Neural cell (in vitro differentiated cells): ENCODE measurements around the gene NCAM1. TPM values are rescaled to one million over a fixed set of nuclear protein-coding genes. Genes with fewer than 3 reads are reported as not detected.

Source experiments
- H2AFZ ChIP-seq: fragments of 200-600, 300-800 bp; sonication (generic), shearing (Covaris generic); 2 replicates; pipeline ENCODE4 v1.6.0; 2014; ENCODE audit warnings: low read depth, mild to moderate bottlenecking, antibody characterized with exemption, low read length, moderate library complexity
- H3F3A ChIP-seq: fragments of 200-600 bp; shearing (Covaris generic); 2 replicates; pipeline ENCODE4 v1.6.1; 2016; ENCODE audit warnings: mild to moderate bottlenecking, moderate library complexity, mixed read lengths, antibody characterized with exemption, low read length; ENCODE audit not compliant: insufficient read depth, poor library complexity, severe bottlenecking
- H3K27ac ChIP-seq: fragments of 200-600, 300-800 bp; sonication (generic), shearing (Covaris generic); 2 replicates; pipeline ENCODE4 v1.5.1; 2014; ENCODE audit warnings: mild to moderate bottlenecking, low read length, moderate library complexity
- H3K27me3 ChIP-seq: fragments of 300-800, 200-600 bp; sonication (generic), shearing (Covaris generic); 2 replicates; pipeline ENCODE4 v1.6.0; 2014; ENCODE audit warnings: mild to moderate bottlenecking, low read depth, low read length, moderate library complexity; ENCODE audit not compliant: insufficient read depth
- H3K36me3 ChIP-seq: fragments of 300-800, 200-600 bp; sonication (generic), shearing (Covaris generic); 2 replicates; pipeline ENCODE4 v1.5.1; 2014; ENCODE audit warnings: mild to moderate bottlenecking, antibody characterized with exemption, low read length, moderate library complexity; ENCODE audit not compliant: insufficient read depth
- H3K4me2 ChIP-seq: fragments of 300-800, 200-600 bp; sonication (generic), shearing (Covaris generic); 2 replicates; pipeline ENCODE4 v1.6.0; 2014; ENCODE audit warnings: mild to moderate bottlenecking, low read length
- H3K4me3 ChIP-seq: fragments of 300-800, 200-600 bp; sonication (generic), shearing (Covaris generic); 2 replicates; pipeline ENCODE4 v1.5.1; 2014; ENCODE audit warnings: mild to moderate bottlenecking, low read length, moderate library complexity
- H3K79me2 ChIP-seq: fragments of 200-600 bp; shearing (Covaris generic); replicated peaks from 2 replicates; pipeline ENCODE4 v1.6.0; 2014; ENCODE audit warnings: mild to moderate bottlenecking, low read length, moderate library complexity; ENCODE audit not compliant: insufficient read depth
- H3K9ac ChIP-seq: fragments of 300-800, 200-600 bp; sonication (generic), shearing (Covaris generic); 2 replicates; pipeline ENCODE4 v1.6.1; 2016; ENCODE audit warnings: mild to moderate bottlenecking, low read length, mixed read lengths
- H3K9me2 ChIP-seq: fragments of 200-600 bp; shearing (Covaris generic); 2 replicates; pipeline ENCODE4 v1.6.1; 2016; ENCODE audit warnings: mild to moderate bottlenecking, low read length, mixed read lengths; ENCODE audit not compliant: insufficient read depth
- H3K9me3 ChIP-seq: fragments of 200-600, 300-800 bp; sonication (generic), shearing (Covaris generic); 2 replicates; pipeline ENCODE4 v1.6.1; 2016; ENCODE audit warnings: mild to moderate bottlenecking, mixed run types, low read length, moderate library complexity, mixed read lengths
- H4K20me1 ChIP-seq: fragments of 200-600 bp; shearing (Covaris generic); 2 replicates; pipeline ENCODE4 v1.6.1; 2016; ENCODE audit warnings: mild to moderate bottlenecking, mixed run types; ENCODE audit not compliant: insufficient read depth
- CTCF ChIP-seq: fragments of 450-650 bp; IDR thresholded peaks from 2 replicates; pipeline ENCODE4 v1.5.1; 2014; ENCODE audit warnings: antibody characterized with exemption, mild to moderate bottlenecking, moderate library complexity; ENCODE audit not compliant: poor library complexity, severe bottlenecking
- EP300 ChIP-seq: fragments of 450-650 bp; conservative IDR thresholded peaks from 2 replicates; pipeline ENCODE4 v1.6.1; 2014; ENCODE audit warnings: antibody characterized with exemption, mild to moderate bottlenecking, moderate library complexity; ENCODE audit not compliant: poor library complexity, severe bottlenecking
- EZH2 ChIP-seq: fragments of 200-600, 300-800 bp; shearing (Covaris generic), sonication (generic); IDR thresholded peaks from 2 replicates; pipeline ENCODE4 v1.6.1; 2014; ENCODE audit warnings: antibody characterized with exemption, low read length, borderline replicate concordance, mild to moderate bottlenecking; ENCODE audit not compliant: insufficient read depth, poor library complexity, severe bottlenecking
- MXI1 ChIP-seq: fragments of 450-650 bp; conservative IDR thresholded peaks from 2 replicates; pipeline ENCODE4 v1.6.1; 2014; ENCODE audit warnings: antibody characterized with exemption, mild to moderate bottlenecking; ENCODE audit not compliant: poor library complexity, severe bottlenecking
- POLR2AphosphoS5 ChIP-seq: IDR thresholded peaks from 2 replicates; pipeline ENCODE4 v1.6.1; 2012
- RAD21 ChIP-seq: fragments of 450-650 bp; conservative IDR thresholded peaks from 2 replicates; pipeline ENCODE4 v1.6.1; 2014; ENCODE audit warnings: antibody characterized with exemption, mild to moderate bottlenecking, moderate library complexity
- REST ChIP-seq: IDR thresholded peaks from 2 replicates; pipeline ENCODE4 v1.6.1; 2012; ENCODE audit warnings: borderline replicate concordance
- SMC3 ChIP-seq: fragments of 450-650 bp; conservative IDR thresholded peaks from 2 replicates; pipeline ENCODE4 v1.6.1; 2014; ENCODE audit warnings: antibody characterized with exemption, mild to moderate bottlenecking, moderate library complexity; ENCODE audit not compliant: poor library complexity
- TAF1 ChIP-seq: IDR thresholded peaks from 2 replicates; pipeline ENCODE4 v1.6.1; 2012; ENCODE audit warnings: low read depth
- polyA plus RNA-seq: library from polyadenylated mRNA; depleted of rRNA; stranded (reverse); fragments of >200 nt; gene quantifications from 2 replicates; pipeline ENCODE4 v1.2.3, GENCODE V29; 2014

NCAM1 gene
- polyA plus RNA-seq, 1 donor from 2014 or later = 120 TPM

GRCh38 chr11:113234888-113235287 lies 273.7 kb downstream of the NCAM1 start:
- no peaks in the 10 kb centered on the region for H3K9me2 ChIP-seq
- no peaks in the 10 kb centered on the region for H4K20me1 ChIP-seq
- no peak overlapping the region for H3K4me2 ChIP-seq
- no peak overlapping the region for H3K4me3 ChIP-seq
- no peak overlapping the region for H3K9ac ChIP-seq
- no peaks in the 10 kb centered on the region for H3F3A ChIP-seq
- H3K79me2 ChIP-seq = no peaks in the 10 kb centered on the region
- no peaks in the 10 kb centered on the region for H3K27me3 ChIP-seq
- H2AFZ ChIP-seq = no peak overlapping the region
- H3K9me3 ChIP-seq = no peaks in the 10 kb centered on the region
- TF ChIP-seq SMC3 (no peak), TAF1 (no peak), POLR2AphosphoS5 (no peak), MXI1 (no peak), CTCF (no peak), REST (no peak)
- peaks cover 13% of the 10 kb centered on the region for H3K36me3 ChIP-seq
- no peak overlapping the region for H3K27ac ChIP-seq

GRCh38 chr11:113237261-113237660 lies 276.0 kb downstream of the NCAM1 start:
- Histone ChIP-seq H3K4me3 (no peak overlapping the region), H2AFZ (no peak overlapping the region), H3F3A (no peaks in the 10 kb centered on the region), H3K27me3 (no peaks in the 10 kb centered on the region), H3K9me2 (no peaks in the 10 kb centered on the region), H3K9ac (no peak overlapping the region), H3K4me2 (no peak overlapping the region), H3K79me2 (no peaks in the 10 kb centered on the region), H3K9me3 (no peaks in the 10 kb centered on the region), H3K27ac (no peak overlapping the region), H4K20me1 (no peaks in the 10 kb centered on the region), H3K36me3 (peaks cover 15% of the 10 kb centered on the region)
- TF ChIP-seq RAD21 (no peak), CTCF (no peak), POLR2AphosphoS5 (no peak), EZH2 (no peak), REST (no peak), TAF1 (no peak), MXI1 (no peak), EP300 (no peak), SMC3 (no peak)
